NT2/D1 (cell line): ENCODE measurements around the gene FH.

Source experiments
- YY1 ChIP-seq: IDR thresholded peaks from 2 replicates; pipeline ENCODE4 v1.6.1; 2011; ENCODE audit not compliant: insufficient read length, insufficient read depth
- ZNF274 ChIP-seq: IDR thresholded peaks from 2 replicates; pipeline ENCODE4 v1.6.1; 2011; ENCODE audit warnings: mild to moderate bottlenecking, low read depth, low read length

- TF ChIP-seq YY1, result no peak
- no peak for TF ChIP-seq ZNF274
These were observed 46.5 kb downstream of the FH start for GRCh38 chr1:241473026-241473425.
